Stimulated activated CD4-positive, alpha-beta T cell treated with anti-CD3 and anti-CD28 coated beads, Interleukin-1b, Interleukin-23, amount 100 ng/mL, for 24 hours (primary cell): Measurements from ENCODE around the gene CTBP1.
A peak's percentile ranks its signal among the peaks of the same experiment; 100 is the strongest.

ENCODE experiments used
- DNase-seq, 4 experiments: peaks; one replicate each; pipeline ENCODE4 v3.0.0-alpha.2; 2020; ENCODE audit warnings: low read depth in 4 of 4, low spot score in 1 of 4

The CTBP1 gene

GRCh38 chr4:1177274-1178141 is 71.4 kb downstream of the CTBP1 start:
- no peak for DNase-seq

- no peak for DNase-seq
Observed at GRCh38 chr4:1176398-1177273, 72.3 kb downstream of the CTBP1 start.

- DNase-seq = no peak
Observed at GRCh38 chr4:1175635-1176229, 73.2 kb downstream of the CTBP1 start.

- DNase-seq = no peak
Observed at GRCh38 chr4:1174941-1175634, 73.8 kb downstream of the CTBP1 start.

GRCh38 chr4:1172971-1173757 is 75.8 kb downstream of the CTBP1 start:
- no peak for DNase-seq

- DNase-seq = no peak
Observed at GRCh38 chr4:1172228-1172851, 76.6 kb downstream of the CTBP1 start, which contains the start of gene SPON2. TSS of gene SPON2 (minus strand) at chr4:1172583.

GRCh38 chr4:1171311-1172227 is 77.4 kb downstream of the CTBP1 start:
- peak in 1 of 4 experiments; percentile 42 for DNase-seq

- no peak for DNase-seq
Observed at GRCh38 chr4:1170976-1171310, 78.0 kb downstream of the CTBP1 start.

GRCh38 chr4:1170156-1170975 is 78.6 kb downstream of the CTBP1 start:
- no peak for DNase-seq

- no peak for DNase-seq
Observed at GRCh38 chr4:1169691-1170096, 79.2 kb downstream of the CTBP1 start.

GRCh38 chr4:1169171-1169671 is 79.7 kb downstream of the CTBP1 start:
- DNase-seq = no peak

- no peak for DNase-seq
Observed at GRCh38 chr4:1168191-1169101, 80.5 kb downstream of the CTBP1 start.

GRCh38 chr4:1167244-1167949 is 81.5 kb downstream of the CTBP1 start:
- DNase-seq = peak; percentile 69 to 91 (median 80)

- no peak for DNase-seq
Observed at GRCh38 chr4:1166509-1167243, 82.3 kb downstream of the CTBP1 start.

GRCh38 chr4:1164956-1165545 is 83.9 kb downstream of the CTBP1 start:
- no peak for DNase-seq
